ENCODE measurements around the gene GALNT12.

- no peak for TF ChIP-seq CTCF (IDR thresholded peaks at IDR 0.05)
- TF ChIP-seq POLR2A (IDR thresholded peaks at IDR 0.05), result no peak
These were observed 42.2 kb upstream of the GALNT12 start for GRCh38 chr9:98765256-98765655.

All from thyroid gland (tissue), 4 donors.